Astrocyte of the cerebellum (primary cell): ENCODE results near the gene SRGAP3.

Experiments used
- DNase-seq: peaks from one replicate; pipeline ENCODE4 v3.0.0-alpha.2; 2011; ENCODE audit warnings: low read depth
- H3K4me3 ChIP-seq: 2 replicates; pipeline ENCODE4 v1.5.1; 2011; ENCODE audit warnings: mild to moderate bottlenecking, low read depth, low read length, moderate library complexity
- in situ Hi-C: cut with HindIII; loops from 2 replicates; pipeline ENCODE4 v1.10.0; 2017; ENCODE audit warnings: low sequenced_read_pairs
- TF ChIP-seq, protein P1 (sequence below): IDR thresholded peaks from 2 replicates; pipeline ENCODE4 v1.5.1; 2012; ENCODE audit warnings: low read length, low read depth, moderate library complexity, mild to moderate bottlenecking; ENCODE audit errors: missing control alignments

The SRGAP3 gene

DNA sequence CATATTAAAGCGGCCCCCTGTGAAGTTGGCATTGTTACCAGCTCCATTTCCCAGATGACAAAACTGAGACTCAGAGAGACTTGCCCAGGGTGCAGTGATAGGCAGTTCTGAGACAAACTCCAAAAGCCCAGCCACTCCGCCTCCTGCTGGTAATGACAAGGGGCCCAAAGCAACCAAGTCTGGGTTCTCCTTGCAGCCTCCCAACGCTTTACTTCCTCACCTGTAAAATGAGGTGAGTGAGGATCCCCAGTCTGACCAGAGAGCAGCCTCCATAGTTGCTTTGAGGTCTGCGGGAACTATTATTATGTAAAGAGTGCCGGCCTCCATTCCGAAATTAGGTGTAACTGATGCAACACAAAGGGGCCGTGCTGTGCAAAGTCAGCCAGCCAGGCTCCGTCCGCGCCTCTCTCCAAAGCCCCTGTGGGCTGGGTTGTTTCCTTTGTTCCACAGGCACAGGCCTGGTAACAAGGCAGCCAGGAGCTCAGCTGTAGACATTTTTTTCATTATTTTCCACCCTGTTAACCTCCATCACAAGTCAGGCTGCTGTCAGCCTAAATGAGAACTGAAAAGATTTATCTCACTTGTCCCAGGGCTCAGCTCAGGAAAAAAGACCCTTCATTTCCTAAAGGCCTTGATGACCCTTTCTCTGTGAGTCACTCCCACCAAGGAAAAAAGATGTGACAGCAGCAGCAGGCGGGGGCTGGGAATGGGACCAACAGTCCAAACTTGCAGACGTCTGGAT is 147.0 kb downstream of the SRGAP3 start:
- TF ChIP-seq, protein P1, sequence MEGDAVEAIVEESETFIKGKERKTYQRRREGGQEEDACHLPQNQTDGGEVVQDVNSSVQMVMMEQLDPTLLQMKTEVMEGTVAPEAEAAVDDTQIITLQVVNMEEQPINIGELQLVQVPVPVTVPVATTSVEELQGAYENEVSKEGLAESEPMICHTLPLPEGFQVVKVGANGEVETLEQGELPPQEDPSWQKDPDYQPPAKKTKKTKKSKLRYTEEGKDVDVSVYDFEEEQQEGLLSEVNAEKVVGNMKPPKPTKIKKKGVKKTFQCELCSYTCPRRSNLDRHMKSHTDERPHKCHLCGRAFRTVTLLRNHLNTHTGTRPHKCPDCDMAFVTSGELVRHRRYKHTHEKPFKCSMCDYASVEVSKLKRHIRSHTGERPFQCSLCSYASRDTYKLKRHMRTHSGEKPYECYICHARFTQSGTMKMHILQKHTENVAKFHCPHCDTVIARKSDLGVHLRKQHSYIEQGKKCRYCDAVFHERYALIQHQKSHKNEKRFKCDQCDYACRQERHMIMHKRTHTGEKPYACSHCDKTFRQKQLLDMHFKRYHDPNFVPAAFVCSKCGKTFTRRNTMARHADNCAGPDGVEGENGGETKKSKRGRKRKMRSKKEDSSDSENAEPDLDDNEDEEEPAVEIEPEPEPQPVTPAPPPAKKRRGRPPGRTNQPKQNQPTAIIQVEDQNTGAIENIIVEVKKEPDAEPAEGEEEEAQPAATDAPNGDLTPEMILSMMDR, result no peak
- in situ Hi-C loops, result no loop called here
- no peak overlapping the region for H3K4me3 ChIP-seq
- no peak for DNase-seq

DNA sequence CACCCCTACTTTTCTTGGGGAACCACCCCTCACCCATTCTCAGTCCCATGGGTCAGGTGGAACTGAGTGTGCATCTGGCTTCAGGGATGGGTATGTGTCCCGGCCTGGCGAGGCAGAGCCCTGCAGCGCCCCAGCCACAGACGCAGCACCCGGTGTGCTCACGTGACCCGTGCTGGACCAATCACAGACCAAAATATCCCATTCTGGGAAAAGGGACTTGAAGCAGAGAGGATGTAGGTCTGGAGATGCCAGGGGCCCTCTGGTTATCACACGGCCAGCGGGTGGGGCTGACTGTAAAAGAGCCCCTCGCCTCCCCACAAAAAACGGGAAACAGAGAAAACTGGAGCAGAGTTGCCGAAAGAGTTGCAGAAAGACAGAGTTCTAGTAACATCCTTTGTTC is 148.2 kb downstream of the SRGAP3 start:
- no peak overlapping the region for H3K4me3 ChIP-seq
- DNase-seq, result no peak
- in situ Hi-C loops, result no loop called here
- TF ChIP-seq, protein P1, result no peak

GRCh38 chr3:9100513-9100894 is 148.9 kb downstream of the SRGAP3 start:
- in situ Hi-C loops, result no loop called here
- H3K4me3 ChIP-seq, result no peak overlapping the region
- DNase-seq, result no peak
- TF ChIP-seq, protein P1, result no peak

DNA sequence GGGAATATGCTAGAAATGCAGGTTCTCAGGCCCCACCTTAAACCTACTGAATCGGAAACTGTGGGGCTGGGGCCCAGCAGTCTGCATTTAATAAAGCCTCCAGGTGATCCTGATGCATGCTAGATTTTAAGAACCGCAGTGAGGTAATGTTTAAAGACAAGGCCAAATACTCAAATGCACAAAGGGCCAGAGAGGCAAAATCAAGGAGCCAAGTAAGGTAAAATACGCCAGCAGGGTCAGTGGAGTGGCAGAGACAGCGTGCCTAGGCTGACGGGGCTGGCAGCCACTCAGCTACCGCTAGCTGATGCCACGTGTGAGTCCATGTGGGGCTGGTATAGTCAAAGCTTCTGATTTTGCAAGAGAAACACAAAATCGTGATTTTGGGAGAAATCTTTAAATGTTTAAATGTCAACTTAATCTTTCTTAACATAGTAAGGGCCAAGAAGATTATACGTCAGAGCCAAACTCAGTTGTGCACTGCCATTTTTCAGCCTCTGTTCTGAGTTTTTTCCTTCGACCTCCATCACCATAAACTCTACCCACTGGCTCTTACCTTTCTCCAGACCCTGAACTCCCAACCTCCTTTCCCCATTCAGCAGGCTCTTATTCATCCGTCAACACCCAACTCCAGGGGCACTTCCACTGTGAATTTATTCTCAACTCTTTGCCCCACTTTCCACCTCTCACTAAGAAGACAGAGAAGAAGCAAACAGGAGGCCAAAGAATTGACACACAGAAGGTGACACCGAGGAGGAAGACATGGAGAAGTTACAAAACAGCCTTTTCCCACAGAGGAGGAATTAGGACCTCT is 149.5 kb downstream of the SRGAP3 start:
- no peak for DNase-seq
- no peak overlapping the region for H3K4me3 ChIP-seq
- in situ Hi-C loops, result no loop called here
- TF ChIP-seq, protein P1, result no peak

DNA sequence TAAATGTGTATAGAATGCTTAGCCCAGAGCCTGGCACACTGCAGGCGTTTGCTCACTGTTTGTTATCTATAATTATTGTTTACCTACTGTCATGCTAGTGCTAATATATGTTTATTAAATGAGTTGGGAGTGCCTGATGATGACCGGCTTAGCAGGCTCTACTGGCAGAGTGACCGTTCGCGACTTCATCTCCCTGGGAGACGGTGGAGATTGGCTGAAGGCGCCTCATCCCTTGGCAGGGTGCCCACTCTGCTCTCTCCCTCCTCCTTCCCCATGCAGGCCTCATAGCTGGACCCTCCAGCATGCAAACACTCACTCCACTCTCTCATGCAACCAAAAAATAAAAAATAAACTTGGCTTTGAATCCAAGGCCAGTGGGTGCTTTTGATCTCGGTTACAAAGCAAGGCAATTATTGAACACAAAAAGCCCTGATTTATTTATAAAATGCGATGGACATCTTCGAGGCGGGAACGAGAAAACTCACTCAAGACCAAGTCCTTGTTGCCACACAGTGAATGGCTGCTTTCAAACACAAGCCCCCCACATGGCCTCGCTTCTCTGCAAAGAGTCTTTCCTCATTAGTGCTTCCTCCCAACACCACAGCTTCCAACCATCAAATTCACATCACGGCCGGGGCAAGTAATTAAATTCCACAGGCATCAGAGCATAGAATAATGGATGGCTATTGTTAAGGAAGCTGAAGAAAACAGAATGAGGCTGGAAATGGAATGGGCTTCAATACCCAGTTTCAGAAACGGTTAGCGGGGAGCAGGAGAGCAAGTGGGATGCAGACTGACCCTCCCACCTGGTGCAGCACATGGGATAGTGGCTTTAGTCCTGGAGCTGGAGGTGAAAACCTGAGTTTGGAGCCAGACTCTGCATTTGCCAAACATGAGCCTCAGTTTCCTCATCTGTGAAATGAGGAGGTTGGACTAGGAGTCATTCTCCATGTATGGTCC is 150.4 kb downstream of the SRGAP3 start:
- no peak for DNase-seq
- in situ Hi-C loops, result no loop called here
- TF ChIP-seq, protein P1, result no peak
- H3K4me3 ChIP-seq, result no peak overlapping the region

DNA sequence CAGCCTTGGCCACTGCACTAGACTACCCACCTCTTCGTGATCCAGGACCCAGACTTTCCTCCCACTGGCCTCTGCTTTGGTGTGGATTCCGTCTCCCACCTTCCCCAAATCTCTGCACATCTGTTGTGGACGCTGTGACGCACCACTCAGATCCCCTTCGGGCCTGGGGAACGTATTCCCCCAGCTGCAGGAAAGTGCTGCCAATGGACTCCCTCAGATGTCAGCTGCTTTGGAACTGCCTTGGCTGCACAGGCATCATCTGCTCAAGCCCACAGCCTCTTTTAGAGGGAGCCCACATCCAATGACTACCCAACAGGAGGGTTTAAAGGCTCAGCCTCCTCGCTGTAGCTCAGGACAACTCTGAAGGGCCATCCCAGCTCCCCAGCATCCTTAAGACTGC is 152.0 kb downstream of the SRGAP3 start:
- in situ Hi-C loops, result no loop called here
- H3K4me3 ChIP-seq, result no peak overlapping the region
- no peak for DNase-seq
- TF ChIP-seq, protein P1, result no peak
